ENCODE data around the gene FRAT1. TPM values are rescaled to one million over a fixed set of nuclear protein-coding genes. Genes with fewer than 3 reads are reported as not detected.
A peak's percentile ranks its signal among the peaks of the same experiment; 100 is the strongest.
"Not testable (repeated sequence)": the region's sequence is repeated elsewhere in the genome, so short reads cannot be mapped to it uniquely, and the experiment has no call there.

Gene FRAT1
- 1.3 and 2.2 TPM in 2 replicates for total RNA-seq (2014; rRNA removed; shearing (Covaris generic))

- peak; percentile 86 for DNase-seq (ENCODE audit: low read depth)
Observed at GRCh38 chr10:97318772-97319651, at the start of gene FRAT1. TSS of gene FRAT1 (plus strand) at chr10:97319271. CDS start at chr10:97319454, 183 bp downstream.

- no peak for DNase-seq (ENCODE audit: low read depth)
Observed at GRCh38 chr10:97270523-97271154, 48.4 kb upstream of the FRAT1 start.

DNA sequence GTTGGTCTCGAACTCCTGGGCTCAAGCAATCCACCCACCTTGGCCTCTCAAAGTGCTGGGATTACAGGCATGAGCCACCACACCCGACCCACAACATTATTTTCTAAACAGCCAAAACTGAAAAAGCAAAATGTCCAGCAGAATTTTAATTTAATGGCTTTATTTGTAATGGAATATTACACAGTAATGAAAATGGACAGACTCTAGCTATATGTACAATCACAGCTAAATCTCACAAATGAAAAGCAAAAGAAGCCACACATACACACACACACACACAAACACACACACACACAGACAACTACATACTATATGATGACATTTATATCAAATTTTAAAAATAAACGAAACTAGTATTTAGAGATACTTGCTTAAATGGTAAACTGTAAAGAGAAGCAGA, 45.4 kb upstream of the FRAT1 start:
- DNase-seq (ENCODE audit: low read depth), result no peak

DNA sequence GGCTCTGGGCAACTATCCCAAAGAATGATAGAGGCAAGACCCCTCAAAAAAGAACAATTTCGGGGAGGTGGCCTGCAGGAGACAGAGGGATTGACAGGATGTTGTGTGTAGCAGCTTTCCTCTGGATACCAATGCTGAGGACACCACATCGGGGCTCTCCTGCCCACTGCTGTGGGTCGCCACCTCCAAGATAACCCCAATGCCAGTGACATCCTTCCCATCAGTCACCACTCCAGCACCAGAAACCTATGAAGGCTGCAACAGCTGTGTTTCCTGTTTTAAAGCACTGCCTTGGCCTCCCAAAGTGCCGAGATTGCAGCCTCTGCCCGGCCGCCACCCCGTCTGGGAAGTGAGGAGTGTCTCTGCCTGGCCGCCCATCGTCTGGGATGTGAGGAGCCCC, 44.2 kb upstream of the FRAT1 start:
- DNase-seq (ENCODE audit: low read depth), result no peak

DNA sequence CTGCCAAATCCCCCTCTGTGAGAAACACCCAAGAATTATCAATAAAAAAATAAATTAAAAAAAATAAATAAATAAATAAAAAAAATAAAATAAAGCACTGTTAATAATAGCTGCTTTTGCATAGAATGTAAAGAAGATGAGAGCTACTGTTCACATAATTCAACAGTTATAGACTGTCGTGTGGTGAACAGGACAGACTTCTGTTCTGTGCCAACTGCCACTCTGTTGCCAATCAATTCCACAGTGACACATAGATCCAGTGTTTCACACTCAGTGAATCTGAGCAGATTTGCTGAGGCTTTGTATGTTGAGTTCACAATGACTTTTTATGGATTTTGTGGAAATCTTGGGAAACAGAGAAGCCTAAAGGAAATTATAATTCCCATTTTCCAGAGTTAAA, 41.5 kb upstream of the FRAT1 start:
- DNase-seq (ENCODE audit: low read depth), result no peak

GRCh38 chr10:97278491-97278989, 40.5 kb upstream of the FRAT1 start:
- DNase-seq (ENCODE audit: low read depth), result peak; percentile 29

DNA sequence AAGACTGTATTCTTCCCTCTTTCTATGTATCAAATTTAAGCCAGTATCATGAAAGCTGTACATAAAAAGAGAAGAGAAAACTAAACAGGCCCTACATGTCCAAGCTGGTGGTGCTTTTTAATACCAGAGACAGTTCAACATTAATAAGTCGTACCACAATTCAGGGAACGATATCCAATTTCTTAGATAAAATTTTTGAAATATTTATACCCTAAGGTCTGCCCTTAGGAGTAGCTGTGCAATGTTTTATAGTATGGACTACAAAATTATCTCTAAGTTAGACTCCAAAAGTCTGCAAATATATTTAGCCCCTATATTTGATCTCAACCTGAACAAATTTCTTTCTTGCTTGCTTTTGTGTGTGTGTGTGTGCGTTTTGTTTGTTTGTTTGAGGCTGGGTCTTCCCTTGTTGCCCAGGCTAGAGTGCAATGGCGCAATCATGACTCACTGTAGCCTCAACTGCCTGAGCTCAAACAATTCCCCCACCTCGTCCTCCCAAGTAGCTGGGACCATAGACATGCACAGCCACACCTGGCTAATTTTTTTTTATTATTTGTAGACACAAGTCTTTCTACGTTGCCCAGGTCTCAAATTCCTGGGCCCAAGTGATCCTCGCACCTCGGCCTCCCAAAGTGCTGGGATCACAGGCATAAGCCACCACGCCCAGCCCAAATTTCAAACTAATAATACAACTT, 39.8 kb upstream of the FRAT1 start:
- DNase-seq (ENCODE audit: low read depth), result peak; percentile 41

DNA sequence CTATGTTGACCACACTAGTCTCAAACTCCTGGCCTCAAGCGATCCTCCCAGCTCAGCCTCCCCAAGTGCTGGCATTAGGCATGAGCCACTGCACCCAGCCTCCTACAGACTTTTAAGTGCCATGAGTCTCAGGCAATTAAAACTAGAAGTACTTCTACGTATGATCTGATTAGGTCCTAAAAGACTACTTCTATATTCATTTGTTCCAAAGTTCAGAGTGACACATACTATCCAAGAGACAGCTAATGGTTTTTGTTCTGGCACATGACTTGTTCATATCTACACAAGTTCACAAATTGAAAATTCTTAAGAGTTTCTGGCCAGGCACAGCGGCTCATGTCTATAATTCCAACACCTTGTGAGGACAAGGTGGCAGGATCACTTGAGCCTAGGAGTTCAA, 38.3 kb upstream of the FRAT1 start:
- DNase-seq (ENCODE audit: low read depth), result no peak

GRCh38 chr10:97290076-97290475, 29.0 kb upstream of the FRAT1 start:
- DNase-seq (ENCODE audit: low read depth), result not testable (repeated sequence)

DNA sequence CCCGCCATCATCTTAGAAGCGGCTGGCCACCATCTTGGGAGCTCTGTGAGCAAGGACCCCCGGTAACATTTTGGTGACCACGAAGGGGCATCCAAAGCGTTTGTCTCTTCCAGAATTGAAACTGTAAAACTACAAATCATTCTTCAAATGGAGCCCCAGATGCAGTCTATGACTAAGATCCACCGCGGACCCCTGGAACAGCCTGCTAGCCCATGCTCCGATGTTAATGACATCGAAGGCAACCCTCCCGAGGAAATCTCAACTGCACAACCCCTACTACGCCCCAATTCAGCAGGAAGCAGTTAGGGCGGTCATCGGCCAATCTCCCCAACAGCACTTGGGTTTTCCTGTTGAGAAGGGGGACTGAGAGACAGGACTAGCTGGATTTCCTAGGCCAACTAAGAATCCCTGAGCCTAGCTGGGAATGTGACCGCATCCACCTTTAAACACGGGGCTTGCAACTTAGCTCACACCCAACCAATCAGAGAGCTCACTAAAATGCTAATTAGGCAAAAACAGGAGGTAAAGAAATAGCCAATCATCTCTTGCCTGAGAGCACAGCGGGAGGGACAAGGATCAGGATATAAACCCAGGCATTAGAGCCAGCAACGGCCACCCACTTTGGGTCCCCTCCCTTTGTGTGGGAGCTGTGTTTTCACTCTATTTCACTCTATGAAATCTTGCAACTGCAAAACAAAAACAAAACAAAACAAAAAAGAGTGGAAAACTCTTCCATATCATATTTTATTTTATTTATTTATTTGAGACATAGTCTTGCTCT, 28.3 kb upstream of the FRAT1 start:
- DNase-seq (ENCODE audit: low read depth), result not testable (repeated sequence)

DNA sequence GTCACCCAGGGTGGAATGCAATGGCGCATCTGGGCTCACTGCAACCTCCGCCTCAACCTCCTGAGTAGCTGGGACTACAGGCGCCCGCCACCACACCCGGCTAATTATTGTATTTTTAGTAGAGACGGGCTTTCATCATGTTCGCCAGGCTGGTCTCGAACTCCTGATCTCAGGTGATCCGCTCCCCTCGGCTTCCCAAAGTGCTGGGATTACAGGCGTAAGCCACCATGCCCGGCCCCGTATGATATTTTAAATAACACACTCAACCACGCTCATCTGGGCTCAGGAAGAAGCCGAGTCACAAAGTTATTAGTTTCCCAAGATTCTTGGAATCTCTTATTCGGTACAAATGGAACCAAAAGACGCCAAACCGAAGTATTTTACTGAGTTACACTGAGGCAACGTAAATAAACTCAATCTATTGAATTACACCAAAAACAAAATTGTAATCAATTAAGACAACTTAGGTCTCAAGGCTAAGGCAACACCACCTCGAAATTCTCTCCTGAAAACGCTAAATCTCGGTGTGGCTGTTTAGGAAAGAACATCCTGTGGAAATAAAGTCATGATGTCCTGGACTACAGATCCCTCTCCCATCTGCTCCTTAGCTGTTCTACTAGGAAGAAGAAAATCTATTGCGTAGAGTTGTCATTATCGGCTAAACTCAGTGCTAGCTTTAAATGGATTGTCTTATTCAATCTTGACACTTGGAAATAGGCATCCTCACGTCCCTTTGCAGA, 27.5 kb upstream of the FRAT1 start:
- no peak for DNase-seq (ENCODE audit: low read depth)

DNA sequence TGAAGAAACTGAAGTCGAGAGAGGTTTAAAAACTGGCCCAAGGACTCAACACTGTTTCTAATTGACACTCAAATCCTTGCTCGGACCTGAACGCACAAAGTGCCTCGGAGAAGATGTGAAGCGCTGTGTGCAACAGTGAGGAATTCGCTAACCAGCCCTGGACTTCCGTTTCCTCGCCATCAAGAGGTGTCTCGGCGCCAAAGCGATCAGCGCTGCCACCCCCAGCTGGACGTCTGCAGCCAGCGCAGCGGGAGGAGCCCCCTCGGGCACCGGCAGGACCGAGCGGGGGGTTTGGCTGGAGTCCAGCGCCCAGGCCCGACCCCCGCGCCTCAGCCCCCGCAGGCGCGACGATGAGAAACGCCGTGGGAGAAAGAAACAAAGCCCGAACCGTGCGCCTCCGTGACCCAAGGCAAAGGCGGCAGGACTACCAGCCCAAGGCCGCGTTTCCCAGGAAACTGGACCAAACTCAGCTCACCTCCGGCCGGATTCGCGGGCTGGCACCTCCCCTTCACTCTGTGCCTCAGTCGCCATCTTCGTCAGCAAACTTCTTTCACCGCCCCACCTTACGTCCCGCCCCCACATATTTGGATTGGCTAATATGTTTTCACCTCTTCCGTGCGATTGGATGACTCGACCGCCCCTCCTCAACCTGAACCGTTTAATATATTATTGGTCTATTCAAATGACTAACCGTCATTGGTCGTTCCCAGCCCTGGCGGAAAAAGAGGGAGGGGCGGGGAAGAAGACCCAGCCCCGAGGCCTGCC, 26.8 kb upstream of the FRAT1 start, which contains the start of gene ARHGAP19:
TSS of gene ARHGAP19 (minus strand) at position 541 of the 765 bp plus-strand sequence. CDS start at position 531, 10 bp downstream.
- peak; percentile 96 for DNase-seq (ENCODE audit: low read depth)

GRCh38 chr10:97292862-97293198, 26.2 kb upstream of the FRAT1 start:
- DNase-seq (ENCODE audit: low read depth), result no peak

DNA sequence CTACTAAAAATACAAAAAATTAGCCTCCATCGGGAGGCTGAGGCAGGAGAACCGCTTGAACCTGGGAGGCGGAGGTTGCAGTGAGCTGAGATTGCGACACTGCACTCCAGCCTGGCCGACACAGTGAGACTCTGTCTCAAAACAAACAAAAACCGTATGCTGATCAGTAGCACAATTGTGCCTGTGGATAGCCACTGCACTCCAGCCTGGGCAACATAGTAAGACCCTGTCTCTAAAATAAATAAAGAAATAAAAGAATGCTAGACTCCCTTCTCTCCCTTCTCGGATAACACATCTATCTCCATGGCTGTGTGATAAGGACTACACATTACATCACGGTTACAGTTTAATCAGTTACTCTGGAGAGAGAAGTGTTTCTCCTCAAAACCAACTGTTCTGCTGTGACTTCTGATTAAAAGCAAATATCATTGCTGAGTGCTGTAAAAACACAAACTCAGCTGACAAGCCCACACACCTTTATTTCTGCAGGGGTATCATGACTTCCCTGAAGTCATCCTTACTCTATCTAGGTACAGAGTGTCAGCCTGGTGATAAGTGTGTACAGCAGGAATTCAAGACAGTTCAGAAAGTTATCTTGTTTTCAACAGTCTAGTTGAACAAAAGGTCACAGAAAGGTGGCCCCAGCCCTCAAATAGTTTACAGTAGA, 21.4 kb upstream of the FRAT1 start:
- no peak for DNase-seq (ENCODE audit: low read depth)

- DNase-seq (ENCODE audit: low read depth), result no peak
Observed at GRCh38 chr10:97298223-97298571, 20.9 kb upstream of the FRAT1 start.

- DNase-seq (ENCODE audit: low read depth), result no peak
Observed at GRCh38 chr10:97300980-97301379, 18.1 kb upstream of the FRAT1 start.

DNA sequence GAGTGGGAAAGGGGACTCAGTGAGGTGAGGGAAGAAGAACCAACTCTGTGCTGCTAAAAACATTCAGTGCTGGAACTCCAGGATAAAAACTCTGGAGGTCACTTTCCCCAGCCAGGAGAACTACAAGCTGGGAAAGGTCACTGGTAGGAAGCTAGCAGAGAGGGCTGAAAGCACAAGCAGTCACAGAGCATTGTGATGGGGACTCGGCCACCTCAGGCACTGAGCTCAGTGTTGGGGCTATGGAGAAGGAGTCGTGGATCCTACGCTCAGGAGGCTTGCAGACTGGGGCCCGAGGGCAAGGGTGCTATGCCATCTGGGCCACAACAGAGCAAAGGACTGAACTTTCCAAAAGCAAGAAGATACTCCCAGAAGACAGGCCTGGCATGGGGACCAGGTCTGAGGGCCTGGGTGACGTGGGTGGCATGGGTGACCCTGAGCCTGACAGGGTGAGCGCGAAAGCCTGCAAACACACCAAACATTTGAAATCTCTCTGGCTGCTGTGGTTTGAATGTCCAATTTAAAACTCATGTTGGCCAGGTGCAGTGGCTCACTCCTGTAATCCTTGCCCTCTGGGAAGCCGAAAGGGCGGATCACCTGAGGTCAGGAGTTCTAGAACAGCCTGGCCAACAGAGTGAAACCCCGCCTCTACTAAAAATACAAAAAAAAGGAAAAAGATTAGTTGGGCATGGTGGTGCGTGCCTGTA, 16.8 kb upstream of the FRAT1 start:
- DNase-seq (ENCODE audit: low read depth), result no peak

DNA sequence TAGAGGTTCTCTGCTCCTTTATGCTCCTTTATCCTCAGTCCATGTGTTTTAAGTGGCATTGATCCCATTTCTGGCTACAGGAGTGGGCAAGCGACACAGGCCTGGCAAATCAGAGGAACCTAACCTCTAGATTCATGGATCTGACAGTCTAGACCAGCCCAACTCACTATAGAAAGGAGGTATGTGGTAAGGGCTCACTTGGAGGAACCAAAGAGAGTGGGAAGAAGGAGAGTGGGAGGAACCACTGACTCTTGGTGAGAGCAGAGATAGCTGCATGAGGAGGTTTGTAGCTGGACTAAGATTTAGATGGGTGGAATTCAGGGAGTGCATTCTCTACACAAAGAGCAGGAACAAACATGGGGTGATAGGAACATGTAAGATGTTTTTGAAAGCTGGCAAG, 11.6 kb upstream of the FRAT1 start:
- DNase-seq (ENCODE audit: low read depth), result no peak
